GM04503 (cell line): ENCODE results near the gene PABPC1L.

ENCODE experiments used
- DNase-seq: peaks from one replicate; pipeline ENCODE4 v3.0.0-alpha.2; 2012; ENCODE audit warnings: low read depth

Gene PABPC1L

DNA sequence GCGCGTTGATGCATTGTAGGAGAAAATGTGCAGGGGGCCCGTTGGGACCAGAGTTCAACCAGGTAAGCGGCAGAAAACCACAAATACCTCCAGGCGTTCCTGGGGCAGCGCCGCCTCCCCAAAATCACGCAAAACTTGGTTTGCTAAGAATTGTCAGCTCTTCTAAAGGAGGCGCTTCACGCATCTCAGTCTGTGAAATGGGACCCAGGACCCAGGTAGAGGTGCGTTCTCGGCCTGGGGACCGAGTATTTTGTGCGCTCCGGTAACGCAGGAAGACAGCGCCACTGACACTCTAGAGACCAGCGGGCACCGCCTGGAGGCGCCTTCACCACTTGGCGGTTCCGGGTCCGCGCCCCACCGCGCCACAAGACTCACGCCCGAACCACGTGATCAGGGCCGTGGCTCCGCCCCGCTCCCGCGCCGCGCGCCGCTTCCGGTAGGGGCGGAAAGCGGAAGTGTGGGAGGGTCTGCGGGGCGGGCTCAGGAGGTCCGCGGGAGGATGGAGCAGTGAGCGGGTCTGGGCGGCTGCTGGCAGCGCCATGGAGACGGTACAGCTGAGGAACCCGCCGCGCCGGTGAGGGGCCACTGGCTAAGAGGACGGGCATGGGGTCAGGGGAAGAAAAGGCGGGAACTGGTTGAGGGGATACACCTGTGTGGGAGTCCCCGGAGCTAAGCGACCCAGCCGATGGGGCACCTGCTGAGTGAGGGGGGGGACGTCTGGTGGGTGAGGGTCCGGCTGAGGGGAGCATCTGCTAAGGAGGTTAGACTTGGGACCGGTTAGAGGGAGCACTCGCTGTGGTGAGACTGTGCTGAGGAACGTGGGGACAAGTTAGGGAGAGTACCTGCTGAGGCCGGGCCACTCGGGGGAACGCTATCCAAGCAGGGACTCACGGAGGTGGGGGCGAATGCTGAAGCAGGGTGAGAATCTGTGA is 56.4 kb downstream of the PABPC1L start, which contains the start of gene STK4:
TSS of gene STK4 (plus strand) at position 483 of the 932 bp plus-strand sequence. CDS start at position 540, 57 bp downstream.
- no peak for DNase-seq

DNA sequence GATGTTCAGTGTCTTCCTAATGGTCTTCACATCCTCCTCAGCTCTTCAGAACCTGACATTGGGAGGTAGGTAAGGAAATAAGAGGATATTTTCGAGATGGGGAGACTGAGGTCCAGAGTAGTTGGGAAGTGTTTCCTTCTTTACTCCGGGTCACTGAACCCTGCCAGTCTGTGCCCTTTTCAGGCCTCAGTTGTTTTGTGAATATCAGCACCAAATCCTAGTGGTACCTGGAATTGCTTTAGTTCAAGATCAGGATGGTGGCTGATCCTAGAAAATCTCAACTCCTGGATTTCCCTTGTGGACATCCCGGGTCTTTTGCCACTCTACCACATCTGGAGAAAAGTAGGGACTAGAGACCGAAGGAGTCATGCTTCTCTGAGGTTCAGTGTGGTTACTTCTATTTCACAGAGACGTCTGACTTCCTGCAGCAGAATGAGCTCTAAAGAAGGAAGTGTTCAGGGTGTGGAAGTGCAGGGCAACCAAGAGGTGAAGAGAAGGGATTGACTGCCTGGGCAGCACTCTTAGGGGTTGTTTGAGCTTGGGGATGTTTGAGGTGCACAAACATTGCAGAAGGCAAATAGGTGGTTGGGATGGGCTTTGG is 57.4 kb downstream of the PABPC1L start:
- no peak for DNase-seq

- DNase-seq = no peak
Measured at GRCh38 chr20:44969300-44969894, 59.5 kb downstream of the PABPC1L start.

GRCh38 chr20:44970243-44970757 is 60.4 kb downstream of the PABPC1L start:
- DNase-seq = no peak

- no peak for DNase-seq
Measured at GRCh38 chr20:44973053-44973452, 63.2 kb downstream of the PABPC1L start.

GRCh38 chr20:44976698-44977097 is 66.8 kb downstream of the PABPC1L start:
- no peak for DNase-seq

DNA sequence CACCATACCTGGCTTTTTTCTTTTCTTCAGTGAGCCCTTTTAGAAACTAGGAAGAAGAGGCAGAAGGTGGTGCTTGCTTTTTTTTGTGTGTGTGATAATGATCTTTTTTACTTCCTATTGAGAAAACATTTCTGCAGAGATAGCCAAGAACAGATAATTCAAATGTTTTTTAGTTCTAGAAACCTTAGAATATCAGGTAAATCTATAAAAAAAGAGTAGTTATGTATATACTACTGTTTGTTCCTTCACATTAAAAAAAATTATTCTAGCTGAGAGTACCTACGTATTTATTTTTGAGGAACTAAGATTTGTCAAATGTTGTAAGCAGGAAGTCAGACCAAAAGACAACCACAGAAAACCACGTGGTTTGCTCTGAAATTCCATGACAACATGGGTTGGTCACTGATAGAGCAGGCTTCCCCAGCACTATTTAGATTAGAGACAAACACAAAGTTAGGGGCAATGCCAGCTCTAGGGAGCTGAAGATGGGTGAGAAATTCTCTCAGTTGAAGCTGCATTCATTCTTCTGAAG is 69.3 kb downstream of the PABPC1L start:
- no peak for DNase-seq

DNA sequence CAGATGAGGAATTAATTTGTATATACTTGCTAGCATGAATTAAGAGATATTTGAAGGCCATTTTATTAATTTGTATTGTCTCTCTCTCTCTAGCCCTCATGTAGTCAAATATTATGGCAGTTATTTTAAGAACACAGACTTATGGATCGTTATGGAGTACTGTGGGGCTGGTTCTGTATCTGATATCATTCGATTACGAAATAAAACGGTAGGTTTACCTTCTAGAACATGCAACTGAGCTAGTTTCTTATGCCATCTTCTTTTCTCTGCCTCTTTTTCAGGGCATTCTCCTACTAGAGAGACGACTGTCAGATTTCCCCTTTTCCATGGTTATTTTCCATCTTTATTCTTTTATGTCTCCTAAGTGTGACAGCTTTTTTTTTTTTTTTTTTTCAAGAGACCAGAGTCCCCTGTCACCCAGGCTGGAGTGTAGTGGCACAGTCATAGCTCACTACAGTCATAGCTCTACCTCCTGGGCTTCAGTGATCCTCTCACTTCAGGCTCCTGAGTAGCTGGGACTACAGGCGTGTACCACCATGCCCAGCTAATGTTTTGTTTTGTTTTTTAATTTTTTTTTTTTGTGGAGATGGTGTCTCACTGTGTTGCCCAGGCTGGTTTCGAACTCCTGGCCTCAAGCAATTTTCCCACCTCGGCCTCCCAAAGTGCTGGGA is 72.0 kb downstream of the PABPC1L start:
- no peak for DNase-seq

- no peak for DNase-seq
Measured at GRCh38 chr20:44983093-44983674, 73.3 kb downstream of the PABPC1L start.

DNA sequence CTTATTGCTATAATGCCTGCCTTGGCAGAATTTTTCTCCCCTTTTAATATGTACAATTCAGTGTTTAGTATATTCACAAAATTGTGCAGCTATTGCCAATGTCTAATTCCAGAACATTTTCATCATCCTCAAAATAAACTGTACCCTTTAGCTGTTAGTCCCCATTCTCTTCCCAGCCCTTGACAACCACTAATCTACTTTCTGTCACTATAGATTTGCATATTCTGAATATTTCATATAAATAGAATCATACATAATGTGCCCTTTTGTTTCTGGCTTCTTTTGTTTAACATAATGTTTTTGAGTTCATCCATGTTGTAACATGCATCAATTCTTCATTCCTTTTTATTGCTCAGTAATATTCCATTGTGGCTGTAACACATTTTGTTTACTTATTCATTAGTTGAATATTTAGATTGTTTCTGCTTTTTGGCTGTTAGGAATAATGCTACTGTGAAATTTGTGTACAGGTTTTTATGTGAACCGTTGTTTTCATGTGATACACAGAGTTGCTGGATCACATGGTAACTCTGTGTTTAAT is 78.8 kb downstream of the PABPC1L start:
- DNase-seq = no peak
